ENCODE results near the gene KLC1. TPM values are rescaled to one million over a fixed set of nuclear protein-coding genes. Genes with fewer than 3 reads are reported as not detected.

KLC1 gene
- total and polyA plus RNA-seq, 2 of the 8 experiments (the other 6 are each of a cell fraction or from before 2014, with no cell fraction given): 84.6 to 134 TPM

GRCh38 chr14:103718572-103718971, 89.6 kb downstream of the KLC1 start:
- POLR2A ChIA-PET (ENCODE audit: partially characterized antibody): interaction anchor here (0.7 to 1.9 kb wide), 5 partner anchors 9 to 157 kb away, joined by 3 to 5 read pairs (median 3); no protein-coding TSS in a partner anchor
- TF ChIP-seq EP300 (IDR thresholded peaks at IDR 0.05; ENCODE audit: borderline replicate concordance in 1 of 2, low read depth in 2 of 2, low read length in 2 of 2) (no peak), ATF2 (IDR thresholded peaks at IDR 0.05; ENCODE audit: low read length) (no peak), USF2 (IDR thresholded peaks at IDR 0.05; ENCODE audit: low read length) (no peak), NANOG (IDR thresholded peaks at IDR 0.05; ENCODE audit: insufficient read depth, low read depth, low read length, poor library complexity, severe bottlenecking) (no peak), CBX8 (IDR thresholded peaks at IDR 0.05; ENCODE audit: borderline replicate concordance, low read depth, low read length) (no peak), SP1 (IDR thresholded peaks at IDR 0.05; ENCODE audit: low read depth, low read length) (no peak), SP4 (IDR thresholded peaks at IDR 0.05; ENCODE audit: low read length) (no peak), JUND (IDR thresholded peaks at IDR 0.05; ENCODE audit: low read length) (no peak), TEAD4 (IDR thresholded peaks at IDR 0.05; ENCODE audit: low read depth, low read length) (no peak), YY1 (IDR thresholded peaks at IDR 0.05; ENCODE audit: low read depth, low read length) (no peak), JUN (IDR thresholded peaks at IDR 0.05; ENCODE audit: low read depth, low read length) (no peak)

More at GRCh38 chr14:103718572-103718971, 89.6 kb downstream of the KLC1 start:
- no peak overlapping the region for H2BK15ac ChIP-seq (ENCODE audit: low read length)
- no peak overlapping the region for H3K18ac ChIP-seq (ENCODE audit: extremely low read depth, low read length)
- FAIRE-seq (no peak), DNase-seq (ENCODE audit: low read depth in 1 of 2, low spot score in 2 of 2) (no peak)
- no peak overlapping the region for H4K5ac ChIP-seq (ENCODE audit: insufficient read length, low read depth, low read length)
- no peak overlapping the region; a peak in 1 of 4 replicates for H3K4me2 ChIP-seq (ENCODE audit: insufficient read depth in 1 of 2, low read depth in 2 of 2, low read length in 2 of 2)
- H3K9me3 ChIP-seq (ENCODE audit: insufficient read depth in 2 of 2, low read depth in 1 of 2, low read length in 1 of 2): no peaks in the 10 kb centered on the region
- H3K14ac ChIP-seq (ENCODE audit: insufficient read length): no peak overlapping the region
- H3K4me3 ChIP-seq (ENCODE audit: extremely low read depth in 1 of 4, insufficient read depth in 2 of 4, low read depth in 3 of 4, low read length in 4 of 4): no peak overlapping the region
- H3K23me2 ChIP-seq (ENCODE audit: low read depth, low read length): peaks cover 4% of the 10 kb centered on the region; the same call in 1 of the 2 replicates
- H3K79me2 ChIP-seq (ENCODE audit: control insufficient read depth in 1 of 2, insufficient read depth in 2 of 2, low read length in 2 of 2): peaks cover 0 to 77% of the 10 kb centered on the region in 2 experiments; a peak in 3 of 4 replicates
- 89% methylated on average over 16 of the region's 16 CpGs; no CpG with 5 or more reads in 1 of the 2 experiments for WGBS, 2 experiments (ENCODE audit: extremely low coverage in 1 of 2, insufficient coverage in 1 of 2, insufficient read length in 1 of 2, insufficient replicate concordance in 2 of 2, low coverage in 1 of 2, low lambda C conversion rate in 2 of 2, missing lambda C conversion rate in 1 of 2)
- no peak overlapping the region for H3K23ac ChIP-seq (ENCODE audit: insufficient read length)
- no peak overlapping the region for H2BK120ac ChIP-seq (replicated peaks; ENCODE audit: low read depth, low read length)
- H4K20me1 ChIP-seq (replicated peaks in 1 of 2; ENCODE audit: control insufficient read depth in 1 of 2, insufficient read depth in 2 of 2, low read length in 2 of 2): peaks cover 11 to 28% of the 10 kb centered on the region in 2 experiments
- CTCF ChIA-PET (ENCODE audit: partially characterized antibody): interaction anchor here (0.6 to 2.5 kb wide), 6 partner anchors 10 to 192 kb away, joined by 3 to 9 read pairs (median 5); no protein-coding TSS in a partner anchor
- H3K4me1 ChIP-seq (replicated peaks in 1 of 4; ENCODE audit: control insufficient read depth in 3 of 4, insufficient read depth in 4 of 4, low read length in 3 of 4): peaks cover 0 to 12% (median 5%) of the 10 kb centered on the region in 4 experiments; a peak in 6 of 7 replicates
- no peak overlapping the region for H3K56ac ChIP-seq (replicated peaks; ENCODE audit: insufficient read length, low read depth, low read length)
- H3K27me3 ChIP-seq (replicated peaks in 1 of 4; ENCODE audit: control insufficient read depth in 3 of 4, extremely low read depth in 1 of 4, insufficient read depth in 3 of 4, low read length in 3 of 4): no peaks in the 10 kb centered on the region
- no peak overlapping the region for H3K27ac ChIP-seq (ENCODE audit: low read depth, low read length)
- no peak overlapping the region for H2AK5ac ChIP-seq (ENCODE audit: low read depth, low read length)
- no peak overlapping the region for H4K91ac ChIP-seq (replicated peaks; ENCODE audit: insufficient read length, low read length)
- no peak overlapping the region for H4K8ac ChIP-seq (ENCODE audit: extremely low read depth, insufficient read depth, low read length)
- no peak overlapping the region for H2AFZ ChIP-seq (ENCODE audit: low read length)
- H3K9ac ChIP-seq (replicated peaks in 1 of 4; ENCODE audit: extremely low read depth in 1 of 4, low read depth in 3 of 4, low read length in 3 of 4): no peak overlapping the region
- H3K4ac ChIP-seq (replicated peaks; ENCODE audit: insufficient read length, low read depth, low read length): no peak overlapping the region
- H3K79me1 ChIP-seq (ENCODE audit: low read depth, low read length): peaks cover 22% of the 10 kb centered on the region
- H3K36me3 ChIP-seq (ENCODE audit: control insufficient read depth in 2 of 4, insufficient read depth in 4 of 4, low read length in 3 of 4): peaks cover 0 to 2% (median 0%) of the 10 kb centered on the region in 4 experiments; a peak in 1 of 8 replicates
- no peak overlapping the region for H2BK5ac ChIP-seq (ENCODE audit: low read depth, low read length)
- H2BK20ac ChIP-seq (ENCODE audit: low read length): no peak overlapping the region
- no peak overlapping the region for H2BK12ac ChIP-seq (ENCODE audit: low read depth, low read length)
